Fibroblast of upper back skin (primary cell): ENCODE measurements around the gene ENHO.

Source experiments
- DNase-seq: peaks from one replicate; pipeline ENCODE4 v3.0.0-alpha.2; 2013

ENHO gene

GRCh38 chr9:34522971-34523797, at the start of gene ENHO:
Gene ENHO, minus strand, starts transcription at chr9:34522990. Its CDS starts 1,295 bp downstream, at chr9:34521695.
- peak; percentile 83 for DNase-seq

DNA sequence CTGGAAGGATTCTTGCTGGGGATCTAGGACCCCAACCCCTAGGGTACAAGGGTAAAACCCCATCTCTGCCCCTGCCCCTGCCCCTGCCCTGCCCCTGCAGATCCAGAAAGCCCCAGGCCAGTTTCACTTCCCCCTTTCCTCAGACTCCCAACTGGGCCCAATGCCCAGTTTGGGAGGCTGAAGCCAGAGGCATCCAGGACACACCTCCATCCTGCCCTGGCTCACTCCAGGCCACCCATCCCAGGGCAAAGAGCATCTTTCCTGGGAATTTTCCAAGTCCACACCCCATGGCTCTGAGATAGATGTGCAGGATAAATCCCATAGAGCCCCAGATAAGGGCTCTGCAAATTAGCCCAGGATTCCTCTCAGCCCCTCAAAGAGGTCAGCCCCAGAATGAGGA, 49.3 kb upstream of the ENHO start:
- DNase-seq: no peak

DNA sequence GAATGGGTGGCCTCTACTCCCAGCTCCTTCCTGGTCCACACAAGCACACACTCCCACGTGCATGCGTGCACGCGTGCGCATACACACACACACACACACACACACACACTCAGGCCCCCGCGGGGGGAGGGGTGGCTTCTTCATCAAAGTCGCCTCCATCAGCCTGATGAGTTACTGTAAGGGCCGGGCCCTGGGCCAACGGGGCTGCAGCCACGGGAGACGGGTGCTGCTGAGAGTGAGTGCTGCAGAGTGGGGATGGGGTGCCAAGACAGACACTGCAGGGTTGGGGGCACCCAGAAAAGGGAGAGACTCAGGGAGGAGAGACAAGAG, 48.7 kb upstream of the ENHO start:
- DNase-seq: peak; percentile 41

GRCh38 chr9:34570809-34571480, 48.2 kb upstream of the ENHO start:
- no peak for DNase-seq

DNA sequence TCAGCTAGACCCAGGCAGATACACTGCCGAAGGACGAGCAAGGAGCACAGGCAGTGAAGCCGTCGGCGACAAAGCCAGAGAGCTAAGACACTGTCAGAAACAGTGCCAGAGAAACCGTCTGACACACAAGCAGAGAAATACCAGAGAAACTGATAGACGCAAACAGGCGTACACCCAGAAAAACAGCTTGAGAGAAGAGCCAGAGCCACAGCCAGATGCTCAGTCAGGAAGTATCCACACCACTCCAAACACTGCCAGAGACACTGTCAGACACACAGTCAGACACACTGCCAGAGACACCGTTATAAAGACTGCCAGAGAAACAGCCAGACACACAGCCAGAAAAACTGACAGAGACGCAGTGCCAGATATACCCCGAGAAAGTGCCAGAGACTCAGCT, 47.6 kb upstream of the ENHO start:
- DNase-seq: no peak

GRCh38 chr9:34568774-34569173, 46.0 kb upstream of the ENHO start:
- no peak for DNase-seq

DNA sequence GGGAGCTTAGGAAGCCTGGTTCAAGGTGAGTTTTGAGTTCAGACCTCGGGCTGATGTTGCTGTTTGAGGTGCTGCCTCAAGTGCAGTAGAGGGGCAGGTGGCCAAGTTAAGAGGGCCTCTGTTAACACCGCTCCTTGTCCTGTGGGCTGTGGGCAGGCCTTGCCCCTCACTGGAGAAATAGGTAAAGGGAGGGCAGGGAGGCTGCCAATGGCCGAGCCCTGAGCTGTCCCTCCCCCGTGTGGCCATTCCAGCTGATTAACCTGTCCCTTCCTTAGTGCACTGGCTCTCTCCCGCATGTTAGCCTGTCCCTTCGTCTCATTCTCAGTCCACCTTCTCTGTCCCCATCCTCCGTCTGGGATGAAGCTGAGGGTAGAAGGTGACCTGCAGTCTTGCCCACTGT, 45.3 kb upstream of the ENHO start:
- DNase-seq: no peak

- no peak for DNase-seq
Measured at GRCh38 chr9:34566972-34567371, 44.2 kb upstream of the ENHO start.

- DNase-seq: no peak
Measured at GRCh38 chr9:34566322-34566721, 43.5 kb upstream of the ENHO start.

- DNase-seq: no peak
Measured at GRCh38 chr9:34565856-34566255, 43.1 kb upstream of the ENHO start.

- DNase-seq: no peak
Measured at GRCh38 chr9:34564617-34565016, 41.8 kb upstream of the ENHO start.

DNA sequence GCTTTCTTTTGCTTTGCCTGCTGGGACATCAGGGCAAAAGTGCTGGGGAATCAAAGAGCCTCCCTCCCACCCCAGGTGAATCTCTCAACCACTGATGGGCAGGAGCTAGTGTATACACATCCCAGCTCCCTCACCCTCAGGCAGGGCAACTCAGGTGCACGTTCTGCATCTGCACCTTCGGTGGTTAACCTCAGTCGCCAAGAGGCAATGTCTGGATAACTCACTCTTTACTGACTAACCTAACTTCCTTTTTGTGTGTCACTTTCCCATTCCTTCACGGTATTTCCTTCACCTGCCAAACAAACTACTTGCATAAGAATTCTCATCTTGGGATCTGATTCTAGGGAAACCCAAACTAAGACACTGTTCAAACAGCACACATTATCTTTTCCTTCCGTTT, 40.5 kb upstream of the ENHO start:
- DNase-seq: no peak

DNA sequence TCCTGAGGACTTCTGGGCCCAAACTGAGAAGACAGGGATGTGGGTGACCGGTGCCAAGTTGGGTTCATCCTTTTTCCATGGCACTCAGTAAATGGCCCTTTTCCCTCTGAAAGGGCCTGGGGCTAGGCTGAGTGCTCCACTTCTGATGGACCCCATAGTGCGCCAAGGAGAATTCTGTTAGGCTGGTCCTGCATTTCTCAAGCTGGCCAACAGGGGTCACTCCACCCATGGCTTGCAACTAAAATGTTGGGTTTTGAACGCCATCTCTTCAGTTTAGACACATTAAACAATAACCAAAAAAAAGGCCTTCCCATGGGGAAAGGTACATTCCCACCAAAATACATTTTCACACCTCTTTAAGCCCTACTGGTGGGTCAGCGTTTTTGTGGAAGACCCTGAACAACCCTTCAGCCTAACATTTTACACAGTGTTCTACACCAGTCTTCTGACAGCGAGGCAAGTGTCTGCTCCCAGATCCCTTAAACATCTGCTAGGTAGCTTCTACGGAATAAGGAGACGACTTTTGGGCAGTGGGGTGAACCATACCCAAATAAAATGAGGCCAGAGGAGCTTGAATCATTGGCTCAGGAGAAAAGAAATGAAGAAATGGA, 39.5 kb upstream of the ENHO start:
- no peak for DNase-seq

DNA sequence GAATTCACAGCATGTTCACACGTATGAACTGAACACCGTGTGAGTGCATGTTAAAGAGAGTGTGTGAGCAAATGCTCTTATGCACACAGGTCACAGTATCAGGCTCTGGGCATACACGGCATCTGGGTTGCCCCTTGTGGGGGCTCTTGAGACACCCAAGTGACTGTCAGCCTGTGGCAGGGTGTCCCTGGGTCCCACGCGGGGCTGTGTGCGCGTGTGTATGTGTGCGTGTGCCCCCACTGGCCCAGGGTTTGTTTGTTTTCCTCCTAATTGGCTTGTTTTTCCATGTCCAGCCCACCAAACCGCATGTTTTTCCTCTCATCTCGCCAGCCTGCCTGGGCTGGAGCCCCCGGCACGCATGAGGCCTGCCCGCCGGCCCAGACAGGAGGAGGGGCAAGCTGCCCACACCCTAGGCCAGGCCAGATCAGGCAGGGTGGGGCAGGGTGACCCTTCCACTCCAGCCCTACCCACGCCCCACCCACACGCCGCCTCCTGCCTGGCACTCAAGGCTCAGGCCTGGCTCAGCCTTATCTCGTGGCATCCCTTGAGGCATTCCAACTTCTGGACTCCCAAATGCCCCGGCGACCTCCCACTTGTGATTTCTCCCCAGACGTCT, 37.9 kb upstream of the ENHO start:
- DNase-seq: no peak

DNA sequence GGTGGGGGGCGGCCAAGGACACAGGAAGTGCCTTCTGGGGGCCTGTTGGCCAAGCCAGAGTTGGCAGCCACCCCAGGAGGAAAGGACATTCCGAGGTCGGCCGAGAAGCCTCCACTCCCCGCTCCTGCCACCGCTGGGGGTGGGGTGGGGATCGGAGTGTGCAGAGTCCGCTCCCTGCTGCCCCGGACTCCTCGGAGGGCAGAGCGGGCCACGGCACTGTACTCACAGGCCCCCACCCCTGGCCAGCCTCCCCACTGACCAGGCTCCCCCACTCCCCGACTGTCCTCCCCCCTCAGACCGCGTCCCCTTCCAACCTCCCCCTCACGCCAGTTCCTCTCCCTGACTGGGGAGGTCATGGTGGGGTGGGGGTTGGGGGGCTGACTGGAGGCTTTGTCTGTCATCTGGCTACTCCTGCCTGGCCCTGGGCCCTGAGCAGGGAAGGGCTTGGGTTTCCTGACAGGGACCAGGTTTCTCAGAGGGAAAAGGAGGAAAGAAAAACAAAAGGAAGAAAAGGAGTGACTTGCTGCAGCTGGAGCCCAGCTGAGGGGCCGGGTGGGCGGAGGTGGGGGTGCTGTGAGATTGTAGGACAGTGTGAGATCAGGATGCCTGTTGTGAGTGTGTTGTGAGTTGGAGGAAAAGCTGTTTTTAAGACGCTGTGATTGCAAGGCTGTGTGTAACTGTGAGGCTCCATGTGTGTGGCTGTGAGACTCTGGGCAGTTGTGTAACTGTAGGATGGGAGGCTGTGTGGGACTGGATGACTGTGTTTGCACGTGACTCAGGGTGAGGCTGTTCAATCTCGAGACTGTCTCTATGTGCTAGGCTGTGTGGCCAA, 37.0 kb upstream of the ENHO start:
- DNase-seq: peak; percentile 50

DNA sequence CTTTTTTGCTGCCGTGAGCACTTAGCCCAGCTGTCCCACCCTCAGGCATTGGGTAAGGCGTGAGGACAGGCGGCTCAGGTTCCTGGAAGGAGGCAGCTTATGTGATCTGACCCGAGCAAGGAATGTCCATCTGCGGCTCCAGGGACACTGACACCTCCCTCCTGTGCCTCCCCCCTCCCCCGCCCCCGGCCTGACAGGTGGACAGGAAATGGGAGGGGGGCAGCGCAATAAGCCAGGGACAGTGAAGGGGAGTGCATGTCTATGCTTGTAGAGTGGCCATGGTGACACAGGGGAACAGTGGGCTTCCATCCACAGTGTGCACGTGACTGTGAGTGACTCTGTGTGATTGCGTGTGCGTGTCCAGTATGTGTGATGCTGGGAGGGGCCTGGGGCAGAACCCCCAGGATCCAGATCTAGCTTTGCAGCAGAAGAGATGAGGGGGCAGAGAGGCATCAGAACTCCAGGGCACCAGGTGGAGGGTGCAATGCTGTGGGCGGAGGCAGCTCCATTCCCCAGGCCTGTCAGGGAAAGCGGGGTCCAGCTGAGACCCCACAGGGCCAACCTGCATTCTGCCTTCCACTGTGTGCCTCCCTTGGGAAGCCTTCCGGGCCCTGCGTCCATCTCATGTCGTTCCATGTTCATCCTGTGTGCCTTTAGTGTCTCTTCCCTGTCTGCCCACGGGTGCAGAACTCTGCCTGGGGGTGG, 36.3 kb upstream of the ENHO start:
- no peak for DNase-seq

GRCh38 chr9:34558364-34558763, 35.6 kb upstream of the ENHO start:
- no peak for DNase-seq

- no peak for DNase-seq
Measured at GRCh38 chr9:34557426-34558321, 34.9 kb upstream of the ENHO start.

DNA sequence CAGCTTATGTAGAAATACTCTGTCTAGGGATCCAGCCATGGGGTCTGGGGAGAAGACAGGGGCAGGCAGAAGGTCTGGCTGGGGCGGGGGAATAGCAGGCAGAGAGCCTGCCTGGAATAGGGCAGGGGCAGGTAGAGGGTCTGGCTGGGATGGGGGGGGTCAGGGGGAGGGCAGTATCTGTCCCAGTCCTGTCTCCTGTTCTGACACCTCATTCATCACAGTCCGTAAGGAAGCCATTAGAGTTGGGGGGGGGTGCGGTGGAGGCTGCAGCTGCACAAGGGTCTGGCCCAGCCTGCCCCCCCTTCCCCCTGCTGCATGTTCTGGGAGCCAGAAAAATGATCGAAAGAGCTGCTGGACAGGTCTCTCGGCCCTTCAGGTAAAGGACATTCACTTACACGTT, 34.2 kb upstream of the ENHO start:
- DNase-seq: no peak

- no peak for DNase-seq
Measured at GRCh38 chr9:34555936-34556525, 33.2 kb upstream of the ENHO start.

- DNase-seq: no peak
Measured at GRCh38 chr9:34555500-34555899, 32.7 kb upstream of the ENHO start.
